ENCODE measurements around the gene EFCC1.

The EFCC1 gene

DNA sequence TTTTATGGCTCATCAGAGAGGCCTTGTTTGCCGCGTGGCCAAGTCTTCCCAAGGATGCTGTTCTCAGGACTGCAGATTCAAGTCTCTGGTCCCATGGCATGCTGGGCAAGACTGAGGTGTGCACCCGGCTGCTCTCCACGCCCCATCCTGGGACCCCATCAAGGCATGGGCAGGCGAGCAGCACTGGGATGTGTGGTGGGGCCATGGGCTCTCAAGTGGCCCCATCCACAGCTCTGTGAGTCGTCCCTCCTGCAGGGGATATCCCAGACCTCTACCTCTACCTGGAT lies 46.4 kb downstream of the EFCC1 start:
- TF ChIP-seq, protein P1, sequence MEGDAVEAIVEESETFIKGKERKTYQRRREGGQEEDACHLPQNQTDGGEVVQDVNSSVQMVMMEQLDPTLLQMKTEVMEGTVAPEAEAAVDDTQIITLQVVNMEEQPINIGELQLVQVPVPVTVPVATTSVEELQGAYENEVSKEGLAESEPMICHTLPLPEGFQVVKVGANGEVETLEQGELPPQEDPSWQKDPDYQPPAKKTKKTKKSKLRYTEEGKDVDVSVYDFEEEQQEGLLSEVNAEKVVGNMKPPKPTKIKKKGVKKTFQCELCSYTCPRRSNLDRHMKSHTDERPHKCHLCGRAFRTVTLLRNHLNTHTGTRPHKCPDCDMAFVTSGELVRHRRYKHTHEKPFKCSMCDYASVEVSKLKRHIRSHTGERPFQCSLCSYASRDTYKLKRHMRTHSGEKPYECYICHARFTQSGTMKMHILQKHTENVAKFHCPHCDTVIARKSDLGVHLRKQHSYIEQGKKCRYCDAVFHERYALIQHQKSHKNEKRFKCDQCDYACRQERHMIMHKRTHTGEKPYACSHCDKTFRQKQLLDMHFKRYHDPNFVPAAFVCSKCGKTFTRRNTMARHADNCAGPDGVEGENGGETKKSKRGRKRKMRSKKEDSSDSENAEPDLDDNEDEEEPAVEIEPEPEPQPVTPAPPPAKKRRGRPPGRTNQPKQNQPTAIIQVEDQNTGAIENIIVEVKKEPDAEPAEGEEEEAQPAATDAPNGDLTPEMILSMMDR (IDR thresholded peaks at IDR 0.05; ENCODE audit: extremely low read depth, insufficient read depth, missing control alignments): no peak
- in situ Hi-C loops (cut with MboI; ENCODE audit: low pct_unique_long_range_greater_than_20kb, low sequenced_read_pairs, unreplicated experiment): no loop called here
- DNase-seq (ENCODE audit: low spot score): no peak

GRCh38 chr3:129050556-129051295 lies 49.6 kb downstream of the EFCC1 start:
- TF ChIP-seq, protein P1 (IDR thresholded peaks at IDR 0.05; ENCODE audit: extremely low read depth, insufficient read depth, missing control alignments): no peak
- no peak for DNase-seq (ENCODE audit: low spot score)
- in situ Hi-C loops (cut with MboI; ENCODE audit: low pct_unique_long_range_greater_than_20kb, low sequenced_read_pairs, unreplicated experiment): loop anchor here (10.0 kb wide), 1 partner anchor 194 kb away; the partner anchor contains the start of gene COPG1

DNA sequence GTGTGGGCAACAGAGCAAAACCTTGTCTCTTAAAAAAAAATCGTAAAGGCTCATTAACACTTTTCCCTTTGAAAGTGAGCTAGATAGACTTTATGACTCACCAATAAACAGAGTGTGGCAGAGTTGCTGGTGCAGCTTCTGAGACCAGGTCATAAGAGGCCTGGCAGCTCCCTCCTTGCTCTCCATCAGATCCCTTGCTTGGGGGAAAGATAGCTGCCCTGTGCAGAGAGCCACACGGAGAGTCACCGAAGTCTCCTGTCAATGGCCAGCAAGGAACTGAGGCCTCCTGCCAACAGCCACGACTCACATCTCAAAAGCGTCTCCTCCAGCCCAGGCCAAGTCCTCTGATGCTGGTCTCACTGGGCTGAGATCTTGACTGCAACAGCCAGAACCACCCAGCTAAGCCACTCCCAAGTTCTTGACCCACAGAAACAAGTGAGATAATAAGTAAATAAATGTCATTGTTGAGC lies 50.8 kb downstream of the EFCC1 start:
- no peak for DNase-seq (ENCODE audit: low spot score)
- in situ Hi-C loops (cut with MboI; ENCODE audit: low pct_unique_long_range_greater_than_20kb, low sequenced_read_pairs, unreplicated experiment): loop anchor here (10.0 kb wide), 1 partner anchor 193 kb away; the partner anchor contains the start of gene COPG1
- TF ChIP-seq, protein P1 (IDR thresholded peaks at IDR 0.05; ENCODE audit: extremely low read depth, insufficient read depth, missing control alignments): no peak

DNA sequence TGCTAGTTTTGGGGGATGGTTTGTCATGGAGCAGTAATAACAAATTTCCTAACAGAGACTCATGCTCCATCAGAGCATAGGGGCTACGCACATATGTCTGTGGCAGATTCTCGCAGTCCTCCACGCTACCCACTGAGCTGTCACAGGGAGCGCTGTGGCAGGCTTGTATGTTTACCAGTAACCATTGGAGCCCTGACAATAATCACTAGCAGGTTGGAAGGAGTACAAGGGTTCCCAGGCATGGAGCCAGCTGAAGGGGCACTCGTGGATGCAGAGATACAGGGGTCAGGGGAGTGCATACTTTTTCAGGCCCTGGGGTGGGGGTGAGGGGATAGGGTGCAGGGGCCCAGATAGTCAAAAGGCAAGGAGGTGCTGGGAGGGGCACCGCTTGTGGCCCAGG lies 51.6 kb downstream of the EFCC1 start:
- in situ Hi-C loops (cut with MboI; ENCODE audit: low pct_unique_long_range_greater_than_20kb, low sequenced_read_pairs, unreplicated experiment): loop anchor here (10.0 kb wide), 1 partner anchor 192 kb away; the partner anchor contains the start of gene COPG1
- DNase-seq (ENCODE audit: low spot score): no peak
- TF ChIP-seq, protein P1 (IDR thresholded peaks at IDR 0.05; ENCODE audit: extremely low read depth, insufficient read depth, missing control alignments): no peak

GRCh38 chr3:129054605-129055104 lies 53.6 kb downstream of the EFCC1 start:
- in situ Hi-C loops (cut with MboI; ENCODE audit: low pct_unique_long_range_greater_than_20kb, low sequenced_read_pairs, unreplicated experiment): loop anchor here (10.0 kb wide), 1 partner anchor 190 kb away; the partner anchor contains the start of gene COPG1
- DNase-seq (ENCODE audit: low spot score): no peak
- TF ChIP-seq, protein P1 (IDR thresholded peaks at IDR 0.05; ENCODE audit: extremely low read depth, insufficient read depth, missing control alignments): no peak

DNA sequence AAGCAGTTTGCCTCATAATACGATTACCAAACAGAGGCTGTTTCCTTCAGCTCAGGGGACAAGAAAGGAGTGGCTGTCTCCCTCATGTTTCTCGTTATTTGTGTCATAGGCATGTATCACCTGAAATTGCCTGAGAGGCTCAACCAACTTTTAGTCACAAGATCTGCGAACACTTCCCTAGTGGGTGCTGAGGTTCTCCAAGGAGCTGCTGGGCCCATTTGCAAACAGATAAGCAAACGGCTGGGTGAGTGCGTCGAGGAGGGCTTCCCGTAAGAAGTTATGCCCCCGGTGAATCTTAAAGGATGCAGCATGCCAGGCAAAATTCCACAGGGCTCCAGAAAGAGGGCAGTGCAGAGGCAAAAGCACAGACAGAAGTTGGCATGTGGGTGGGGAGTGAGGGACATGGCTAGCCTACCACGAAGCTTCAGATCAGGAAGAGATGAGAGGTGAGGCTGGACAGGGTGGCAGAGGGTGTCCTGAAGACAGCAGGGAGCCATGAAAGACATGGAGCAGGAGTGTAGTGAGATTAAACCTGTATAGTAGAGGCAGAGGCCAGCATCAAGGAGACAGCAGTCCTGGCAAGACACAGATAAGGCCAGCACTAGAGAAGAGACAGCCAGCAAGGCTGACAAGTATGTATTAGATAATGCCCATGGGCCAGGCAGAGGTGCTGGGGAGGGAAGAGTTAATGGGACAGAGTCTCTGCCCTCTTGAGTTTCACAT lies 55.5 kb downstream of the EFCC1 start:
- DNase-seq (ENCODE audit: low spot score): no peak
- TF ChIP-seq, protein P1 (IDR thresholded peaks at IDR 0.05; ENCODE audit: extremely low read depth, insufficient read depth, missing control alignments): no peak
- in situ Hi-C loops (cut with MboI; ENCODE audit: low pct_unique_long_range_greater_than_20kb, low sequenced_read_pairs, unreplicated experiment): loop anchor here (10.0 kb wide), 1 partner anchor 188 kb away; the partner anchor contains the start of gene COPG1
